K562 (cell line): Measurements from ENCODE around the gene ATG4D. TPM values are rescaled to one million over a fixed set of nuclear protein-coding genes. Genes with fewer than 3 reads are reported as not detected.

Experiments
- AFF1 ChIP-seq, 2 experiments: fragments of 450-650 bp; IDR thresholded peaks; 2 replicates each; pipeline ENCODE4 v1.6.1; 2018; ENCODE audit warnings: mild to moderate bottlenecking in 2 of 2, low read depth in 1 of 2; ENCODE audit not compliant: partially characterized antibody in 2 of 2
- CBX3 ChIP-seq, 2 experiments: IDR thresholded peaks; 1 replicate in 1 of 2; 2 replicates in 1 of 2; pipeline ENCODE4 v1.6.1; 2012; ENCODE audit warnings: inconsistent platforms in 2 of 2, low read length in 2 of 2, borderline replicate concordance in 1 of 2, control low read depth in 1 of 2
- CC2D1A ChIP-seq: fragments of 450-650 bp; IDR thresholded peaks from 2 replicates; pipeline ENCODE4 v1.6.1; 2017; ENCODE audit warnings: mild to moderate bottlenecking
- ETV1 ChIP-seq: fragments of 450-650 bp; conservative IDR thresholded peaks from 2 replicates; pipeline ENCODE4 v1.6.1; 2016; ENCODE audit warnings: missing genetic modification characterization, control low read depth, low read depth, missing compliant biosample characterization
- MAZ ChIP-seq, 2 experiments: fragments of 450-650 bp in 1 of 2; sonication (generic) in 1 of 2; formaldehyde crosslinking; IDR thresholded peaks in 1 of 2; conservative IDR thresholded peaks in 1 of 2; 2 replicates each; pipeline versions ENCODE4 v1.4.0 to v1.5.0; 2020; ENCODE audit warnings: mild to moderate bottlenecking in 1 of 2, missing genetic modification reagents in 1 of 2
- POLR2A ChIP-seq: fragments of 450-650 bp; conservative IDR thresholded peaks from 2 replicates; pipeline ENCODE4 v1.6.1; 2016
- RCOR1 ChIP-seq, 2 experiments: IDR thresholded peaks; 2 replicates each; pipeline ENCODE4 v1.6.1; 2012; ENCODE audit warnings: low read depth in 2 of 2, low read length in 2 of 2, borderline replicate concordance in 1 of 2, improper control_type of control experiment in 1 of 2
- RFX5 ChIP-seq: IDR thresholded peaks from 2 replicates; pipeline ENCODE4 v1.6.1; 2011; ENCODE audit warnings: low read depth, mild to moderate bottlenecking, improper control_type of control experiment, low read length
- SAP30 ChIP-seq: fragments of 200-600 bp; sonication (generic); IDR thresholded peaks from 2 replicates; pipeline ENCODE4 v1.6.1; 2012; ENCODE audit warnings: borderline replicate concordance, low read depth, mild to moderate bottlenecking, moderate library complexity, low read length, control low read depth, inconsistent platforms; ENCODE audit not compliant: insufficient read depth, poor library complexity, severe bottlenecking
- SIX5 ChIP-seq, 2 experiments: IDR thresholded peaks; 2 replicates each; pipeline ENCODE4 v1.6.1; 2011; ENCODE audit warnings: low read length in 2 of 2, borderline replicate concordance in 1 of 2, low read depth in 1 of 2, mild to moderate bottlenecking in 1 of 2, moderate library complexity in 1 of 2; ENCODE audit not compliant: insufficient read depth in 1 of 2
- SP2 ChIP-seq: IDR thresholded peaks from 2 replicates; pipeline ENCODE4 v1.6.1; 2011; ENCODE audit warnings: mild to moderate bottlenecking, low read depth, low read length, moderate library complexity; ENCODE audit not compliant: poor library complexity, severe bottlenecking; ENCODE audit errors: extremely low read depth
- TAF15 ChIP-seq: fragments of 200-400 bp; formaldehyde crosslinking; IDR thresholded peaks from 2 replicates; pipeline ENCODE4 v1.6.1; 2017; ENCODE audit warnings: mild to moderate bottlenecking, low read depth, low read length, moderate library complexity
- TOE1 ChIP-seq, 2 experiments: fragments of 450-650 bp in 1 of 2; sonication (generic) in 1 of 2; formaldehyde crosslinking in 1 of 2; IDR thresholded peaks; 2 replicates each; pipeline versions ENCODE4 v1.7.1 to v1.8.0; 2016 to 2022; ENCODE audit warnings: borderline replicate concordance in 2 of 2, mild to moderate bottlenecking in 2 of 2, antibody characterized with exemption in 1 of 2, inconsistent platforms in 1 of 2, low read depth in 1 of 2, missing genetic modification reagents in 1 of 2, moderate library complexity in 1 of 2
- ZNF121 ChIP-seq: sonication (generic); formaldehyde crosslinking; conservative IDR thresholded peaks from 2 replicates; pipeline ENCODE4 v1.8.0; 2022; ENCODE audit warnings: missing genetic modification reagents
- ZNF146 ChIP-seq: IDR thresholded peaks from one replicate; pipeline ENCODE4 v1.6.1; 2018; ENCODE audit warnings: missing compliant biosample characterization; ENCODE audit not compliant: unreplicated experiment
- ZNF436 ChIP-seq: fragments of 250-450, 450-650 bp; sonication (Bioruptor Pico); formaldehyde crosslinking; IDR thresholded peaks from 2 replicates; pipeline ENCODE4 v1.7.0; 2020; ENCODE audit warnings: mild to moderate bottlenecking
- ZNF644 ChIP-seq: fragments of 200-800 bp; sonication (Bioruptor generic); IDR thresholded peaks from 2 replicates; pipeline ENCODE4 v1.6.1; 2016; ENCODE audit warnings: low read depth, missing genetic modification characterization, missing compliant biosample characterization
- polyA plus RNA-seq, 8 experiments: library from polyadenylated mRNA; depleted of rRNA in 4 of 8; stranded (reverse) in 5 of 8; unstranded in 3 of 8; fragments of >200 nt; fragmentation: Nextera tagmentation in 2 of 8; fragmentation: Illumina TruSeq in 1 of 8; extraction: Ambion mirVana in 2 of 8; extraction: Trizol in 1 of 8; gene quantifications; 2 replicates each; pipeline versions ENCODE4 v1.2.1 to v1.2.3, GENCODE V29; 2011 to 2014; ENCODE audit warnings: inconsistent platforms in 1 of 8, missing spikeins in 1 of 8
- total RNA-seq, 7 experiments: library from RNA; depleted of rRNA in 6 of 7; stranded (reverse); fragments of >200 nt in 6 of 7; fragmentation: Illumina TruSeq in 2 of 7; extraction: Trizol in 2 of 7; gene quantifications; 2 replicates each; pipeline versions ENCODE4 v1.2.1 to v1.2.3, GENCODE V29; 2011 to 2021; ENCODE audit warnings: low replicate concordance in 1 of 7
- TF ChIP-seq, protein P1 (sequence below): fragments of 250-450 bp; sonication (Bioruptor Pico); IDR thresholded peaks from 2 replicates; pipeline ENCODE4 v1.4.0; 2020
- TF ChIP-seq, protein P2 (sequence below): fragments of 450-650 bp; formaldehyde crosslinking; IDR thresholded peaks from 2 replicates; pipeline ENCODE4 v1.4.0; 2020; ENCODE audit warnings: mild to moderate bottlenecking, moderate library complexity

Gene ATG4D
- total and polyA plus RNA-seq, 9 of the 15 experiments (the other 6 are each of a cell fraction or from before 2014, with no cell fraction given): 0.51 to 66.1 (median 22.9) TPM

- TF ChIP-seq AFF1 (IDR thresholded peaks at IDR 0.05; ENCODE audit: low read depth in 1 of 2, partially characterized antibody in 2 of 2): peak in 1 of 2 experiments; percentile 62
- peak; percentile 85 for TF ChIP-seq CC2D1A
- TF ChIP-seq TOE1 (IDR thresholded peaks at IDR 0.05; ENCODE audit: borderline replicate concordance): peak; percentile 60
- TF ChIP-seq TOE1 (CRISPR knock-in tag; IDR thresholded peaks at IDR 0.05; ENCODE audit: borderline replicate concordance, low read depth): no peak
- TF ChIP-seq SAP30: peak; percentile 100
- TF ChIP-seq TAF15: no peak
- TF ChIP-seq ETV1: 0 out of 2 replicates have a peak, but pooled peaks have one; percentile 4
- TF ChIP-seq MAZ (CRISPR knock-in tag; conservative IDR thresholded peaks at IDR 0.05 in 1 of 2, IDR thresholded peaks at IDR 0.05 in 1 of 2): peak; percentile 77 to 93
- TF ChIP-seq, protein P1, sequence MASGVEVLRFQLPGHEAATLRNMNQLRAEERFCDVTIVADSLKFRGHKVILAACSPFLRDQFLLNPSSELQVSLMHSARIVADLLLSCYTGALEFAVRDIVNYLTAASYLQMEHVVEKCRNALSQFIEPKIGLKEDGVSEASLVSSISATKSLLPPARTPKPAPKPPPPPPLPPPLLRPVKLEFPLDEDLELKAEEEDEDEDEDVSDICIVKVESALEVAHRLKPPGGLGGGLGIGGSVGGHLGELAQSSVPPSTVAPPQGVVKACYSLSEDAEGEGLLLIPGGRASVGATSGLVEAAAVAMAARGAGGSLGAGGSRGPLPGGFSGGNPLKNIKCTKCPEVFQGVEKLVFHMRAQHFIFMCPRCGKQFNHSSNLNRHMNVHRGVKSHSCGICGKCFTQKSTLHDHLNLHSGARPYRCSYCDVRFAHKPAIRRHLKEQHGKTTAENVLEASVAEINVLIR: 0 out of 2 replicates have a peak, but pooled peaks have one; percentile 14
- peak; percentile 27 for TF ChIP-seq SP2
- TF ChIP-seq RCOR1 (IDR thresholded peaks at IDR 0.05; ENCODE audit: borderline replicate concordance in 1 of 2, low read depth in 2 of 2, low read length in 2 of 2): peak; percentile 49 to 57; a peak in 2 of 4 replicates
- no peak for TF ChIP-seq ZNF644 (tag)
- peak; percentile 96 for TF ChIP-seq RFX5
- TF ChIP-seq SIX5 (IDR thresholded peaks at IDR 0.05; ENCODE audit: borderline replicate concordance in 1 of 2, insufficient read depth in 1 of 2, low read depth in 1 of 2, low read length in 2 of 2): no peak
- TF ChIP-seq ZNF436 (CRISPR knock-in tag): no peak
- TF ChIP-seq CBX3 (IDR thresholded peaks at IDR 0.05; ENCODE audit: borderline replicate concordance in 1 of 2, low read length in 2 of 2): peak in 1 of 2 experiments; percentile 42; a peak in 1 of 3 replicates
- peak; percentile 84 for TF ChIP-seq POLR2A
- TF ChIP-seq, protein P2, sequence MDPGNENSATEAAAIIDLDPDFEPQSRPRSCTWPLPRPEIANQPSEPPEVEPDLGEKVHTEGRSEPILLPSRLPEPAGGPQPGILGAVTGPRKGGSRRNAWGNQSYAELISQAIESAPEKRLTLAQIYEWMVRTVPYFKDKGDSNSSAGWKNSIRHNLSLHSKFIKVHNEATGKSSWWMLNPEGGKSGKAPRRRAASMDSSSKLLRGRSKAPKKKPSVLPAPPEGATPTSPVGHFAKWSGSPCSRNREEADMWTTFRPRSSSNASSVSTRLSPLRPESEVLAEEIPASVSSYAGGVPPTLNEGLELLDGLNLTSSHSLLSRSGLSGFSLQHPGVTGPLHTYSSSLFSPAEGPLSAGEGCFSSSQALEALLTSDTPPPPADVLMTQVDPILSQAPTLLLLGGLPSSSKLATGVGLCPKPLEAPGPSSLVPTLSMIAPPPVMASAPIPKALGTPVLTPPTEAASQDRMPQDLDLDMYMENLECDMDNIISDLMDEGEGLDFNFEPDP (CRISPR knock-in tag): no peak
- no peak for TF ChIP-seq ZNF121
- TF ChIP-seq ZNF146 (CRISPR knock-in tag): no peak
Measured at GRCh38 chr19:10568826-10569651, 25.3 kb downstream of the ATG4D start, which contains the start of gene CDKN2D (continued).
